GM18867 (cell line): Measurements from ENCODE around the gene GPC4.
"Not testable (repeated sequence)": the region's sequence is repeated elsewhere in the genome, so short reads cannot be mapped to it uniquely, and the experiment has no call there.

Source experiments
- ATAC-seq: cut with Tn5 transposase; IDR thresholded peaks from one replicate; pipeline ENCODE4 v1.9.1; 2021; ENCODE audit warnings: mild to moderate bottlenecking, moderate library complexity; ENCODE audit not compliant: unreplicated experiment

GPC4 gene

GRCh38 chrX:133307637-133308498, 107.4 kb downstream of the GPC4 start:
- no peak for ATAC-seq

DNA sequence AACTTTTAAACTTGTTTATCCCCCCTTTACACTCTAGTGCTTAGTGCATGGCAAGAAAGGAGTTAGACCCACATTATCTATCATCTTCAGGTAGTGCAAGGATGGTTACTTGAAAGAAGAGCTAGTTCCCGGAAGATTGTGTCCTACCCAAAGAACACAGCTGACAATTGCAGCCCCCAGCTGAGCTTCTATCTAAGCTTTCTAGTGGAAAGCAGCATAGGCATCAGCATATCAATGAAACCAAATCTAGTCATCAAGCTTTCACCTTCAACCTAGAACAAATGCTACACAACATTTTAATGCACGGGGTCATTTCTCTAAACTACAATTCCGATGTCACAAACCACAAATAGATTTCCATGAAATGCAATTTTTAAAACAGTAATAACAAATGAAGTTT, 108.2 kb downstream of the GPC4 start:
- no peak for ATAC-seq

DNA sequence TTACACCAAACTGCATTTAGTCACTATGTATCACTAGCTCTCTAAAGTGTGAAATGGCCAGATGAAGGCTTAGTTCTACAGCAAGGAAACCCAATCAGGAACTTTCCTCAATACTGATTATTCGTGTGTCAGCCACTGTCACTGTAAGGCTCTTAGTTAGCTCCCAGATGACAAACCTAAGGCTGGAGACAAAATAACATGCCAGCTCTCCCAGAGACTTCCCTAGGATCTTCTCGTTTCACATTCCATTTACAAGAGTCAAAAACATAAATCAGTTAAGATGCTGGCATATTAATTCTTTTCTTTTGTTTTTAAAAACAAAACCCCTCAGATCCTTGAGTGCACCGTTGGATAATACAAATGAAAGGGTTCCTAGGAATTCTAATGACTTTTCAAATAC, 109.0 kb downstream of the GPC4 start:
- no peak for ATAC-seq

- no peak for ATAC-seq
Observed at GRCh38 chrX:133305348-133305747, 109.9 kb downstream of the GPC4 start.

- no peak for ATAC-seq
Observed at GRCh38 chrX:133302775-133303445, 112.4 kb downstream of the GPC4 start.

DNA sequence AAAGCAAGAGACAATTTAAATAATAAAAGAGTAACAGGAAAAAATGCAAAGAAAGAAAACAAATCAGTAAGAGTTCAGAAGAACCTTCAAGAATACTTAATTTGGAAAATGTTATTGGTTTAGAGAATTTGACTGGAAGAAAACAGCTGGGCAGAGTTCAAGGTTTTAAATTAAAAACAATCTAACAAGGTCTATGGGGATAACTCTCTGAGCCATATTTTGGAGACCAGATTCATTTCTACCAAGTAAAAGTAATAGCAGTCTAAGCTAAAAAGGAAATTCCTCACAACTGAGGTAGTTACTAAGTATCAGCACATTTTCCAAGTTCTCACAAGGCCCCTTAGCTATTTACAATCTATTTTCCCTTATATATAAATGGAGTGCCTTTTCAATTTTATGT, 114.7 kb downstream of the GPC4 start:
- no peak for ATAC-seq

DNA sequence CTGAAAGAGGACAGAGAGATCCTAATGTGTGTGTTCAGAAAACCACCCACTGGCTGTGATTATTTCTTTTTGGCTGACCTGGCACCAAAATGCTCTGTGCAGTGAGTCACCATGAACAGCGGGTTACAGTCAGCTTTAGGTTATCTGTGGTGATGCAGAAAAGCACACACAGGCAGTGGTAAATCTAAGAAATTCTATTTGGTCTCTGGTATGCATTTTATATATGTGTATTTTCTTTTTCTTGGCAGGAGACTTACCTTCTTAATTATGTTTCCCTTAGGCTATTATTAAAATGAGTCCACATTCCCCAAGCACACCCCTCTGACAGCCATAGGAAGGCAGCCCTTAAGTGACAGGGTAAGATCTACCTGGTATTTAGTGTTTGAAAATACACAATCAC, 118.0 kb downstream of the GPC4 start:
- ATAC-seq = no peak

- no peak for ATAC-seq
Observed at GRCh38 chrX:133294126-133294525, 121.2 kb downstream of the GPC4 start.

GRCh38 chrX:133290076-133290475, 125.2 kb downstream of the GPC4 start:
- ATAC-seq = no peak

DNA sequence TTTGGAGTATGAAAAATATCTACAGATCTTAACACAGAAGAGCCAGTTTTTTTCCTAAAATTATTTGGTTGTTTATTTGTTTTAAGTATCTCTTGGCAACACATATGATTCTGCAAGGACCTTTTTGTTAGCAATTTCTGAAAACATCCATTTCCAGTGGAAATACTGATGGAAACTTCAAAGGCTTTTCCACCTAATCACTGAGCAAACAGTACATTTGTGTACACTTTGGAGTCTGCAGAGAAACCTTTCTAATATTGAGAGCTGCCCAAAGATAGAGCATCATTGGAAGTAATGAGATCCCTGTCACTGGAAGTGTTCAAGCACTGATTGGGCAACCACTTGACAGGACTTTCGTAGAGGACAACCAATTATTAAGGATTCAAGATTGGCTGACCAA, 127.4 kb downstream of the GPC4 start:
- ATAC-seq = no peak

DNA sequence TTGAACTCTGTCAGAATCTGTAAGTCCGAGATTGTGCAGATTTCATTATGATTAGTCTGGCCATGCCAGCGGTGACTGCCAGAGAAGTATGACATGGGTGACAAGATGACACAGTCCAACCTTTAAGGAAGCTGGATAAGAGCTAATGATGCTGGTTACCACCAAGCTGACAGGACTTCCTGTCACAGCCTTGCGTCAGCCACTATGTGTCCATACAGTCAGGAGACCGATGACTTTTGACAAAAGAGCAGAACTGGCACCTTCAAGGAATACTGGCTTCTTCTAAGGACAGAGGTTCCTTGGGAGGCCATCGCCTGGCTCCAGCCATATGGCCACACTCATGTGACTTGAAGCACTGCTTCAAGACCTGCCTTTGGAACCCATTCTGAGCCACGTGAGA, 129.9 kb downstream of the GPC4 start:
- ATAC-seq = no peak

- ATAC-seq = not testable (repeated sequence)
Observed at GRCh38 chrX:133279112-133279730, 136.1 kb downstream of the GPC4 start.

- no peak for ATAC-seq
Observed at GRCh38 chrX:133273180-133273579, 142.1 kb downstream of the GPC4 start.

GRCh38 chrX:133269168-133269567, 146.1 kb downstream of the GPC4 start:
- no peak for ATAC-seq

- ATAC-seq = no peak
Observed at GRCh38 chrX:133267621-133268020, 147.7 kb downstream of the GPC4 start.

DNA sequence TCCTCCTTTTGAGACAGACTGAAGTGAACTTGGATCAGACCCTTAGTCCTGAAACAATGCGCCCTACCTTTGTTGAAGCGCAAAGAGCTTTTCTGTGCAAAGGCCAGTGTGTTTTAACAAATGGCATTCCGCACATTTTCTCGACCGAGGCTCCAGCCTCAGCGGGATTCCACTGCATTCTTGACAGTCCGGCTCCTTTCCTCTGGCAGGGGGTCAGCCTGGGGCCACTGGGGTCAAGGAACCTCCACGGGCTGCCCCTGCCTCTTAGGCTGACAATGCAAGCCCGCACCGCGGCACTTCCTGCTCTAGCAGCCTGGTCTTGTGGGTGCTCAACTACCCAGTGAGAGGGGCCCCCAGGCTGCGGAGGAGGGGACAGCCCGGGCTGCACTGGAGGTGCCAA, 150.0 kb downstream of the GPC4 start:
- no peak for ATAC-seq

DNA sequence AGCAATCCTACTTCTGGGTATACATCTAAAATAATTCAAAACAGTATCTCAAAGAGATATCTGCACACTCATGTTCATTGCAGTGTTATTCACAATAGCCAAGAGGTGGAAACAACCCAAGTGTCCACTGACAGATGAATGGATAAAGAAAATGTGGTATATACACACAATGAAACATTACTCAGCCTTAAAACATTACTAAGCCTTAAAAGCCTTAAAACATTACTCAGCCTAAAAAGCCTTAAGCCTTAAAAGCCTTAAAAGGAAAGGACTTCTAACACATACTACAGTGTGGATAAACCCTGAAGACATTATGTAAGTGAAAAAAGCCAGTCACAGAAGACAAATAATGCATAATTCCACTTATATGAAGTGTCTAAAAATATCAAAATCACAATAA, 156.8 kb downstream of the GPC4 start:
- ATAC-seq = no peak

- no peak for ATAC-seq
Observed at GRCh38 chrX:133254666-133255065, 160.6 kb downstream of the GPC4 start.

GRCh38 chrX:133251204-133251603, 164.1 kb downstream of the GPC4 start:
- no peak for ATAC-seq

GRCh38 chrX:133250184-133251100, 164.8 kb downstream of the GPC4 start:
- ATAC-seq = no peak
